ENCODE data around the gene EPHB2.
"Not testable (repeated sequence)": the region's sequence is repeated elsewhere in the genome, so short reads cannot be mapped to it uniquely, and the experiment has no call there.

EPHB2 gene

GRCh38 chr1:22665752-22666151 lies 44.9 kb upstream of the EPHB2 start:
- no CpG with 5 or more reads among the region's 7 CpGs for WGBS, 2 donors (ENCODE audit: extremely low coverage in 2 of 2, insufficient read length in 2 of 2, insufficient replicate concordance in 1 of 2)
- no peak overlapping the region for H3K9ac ChIP-seq (ENCODE audit: low read depth, low read length, poor library complexity)

GRCh38 chr1:22666412-22666811 lies 44.2 kb upstream of the EPHB2 start:
- no peak for DNase-seq (ENCODE audit: low spot score)
- Histone ChIP-seq H3K4me2 (ENCODE audit: insufficient read depth, low read length, poor library complexity, severe bottlenecking) (no peak overlapping the region), H3K4me1 (ENCODE audit: control insufficient read depth in 2 of 2, insufficient read depth in 1 of 2, low read depth in 1 of 2, low read length in 2 of 2) (peaks cover 0 to 6% of the 10 kb centered on the region in 2 donors), H4K91ac (ENCODE audit: low read depth, low read length, poor library complexity) (no peak overlapping the region), H2BK5ac (ENCODE audit: low read length) (no peak overlapping the region), H3K18ac (ENCODE audit: low read length) (no peak overlapping the region), H3K4ac (ENCODE audit: low read length) (no peak overlapping the region), H3K36me3 (replicated peaks in 1 of 2; ENCODE audit: control insufficient read depth in 2 of 2, insufficient read depth in 2 of 2, low read length in 2 of 2) (no peaks in the 10 kb centered on the region), H2AK5ac (ENCODE audit: low read depth, low read length) (no peak overlapping the region), H3K9me3 (replicated peaks in 1 of 2; ENCODE audit: control insufficient read depth in 2 of 2, insufficient read depth in 1 of 2, low read depth in 1 of 2, low read length in 2 of 2) (no peaks in the 10 kb centered on the region), H3K4me3 (ENCODE audit: low read length in 2 of 2) (no peak overlapping the region), H3K27me3 (ENCODE audit: control insufficient read depth in 3 of 3, insufficient read depth in 3 of 3, low read depth in 1 of 3, low read length in 3 of 3) (peaks cover 0 to 29% (median 0%) of the 10 kb centered on the region in 3 experiments), H2BK120ac (ENCODE audit: low read depth, low read length) (no peak overlapping the region), H3K14ac (ENCODE audit: low read length) (no peak overlapping the region), H2BK12ac (ENCODE audit: low read length) (no peak overlapping the region), H3K9ac (ENCODE audit: low read depth, low read length, poor library complexity) (no peak overlapping the region), H2BK15ac (ENCODE audit: low read length) (no peak overlapping the region), H2AFZ (ENCODE audit: low read length) (no peak overlapping the region), H3K27ac (replicated peaks; ENCODE audit: low read length) (no peak overlapping the region), H3K79me1 (ENCODE audit: low read depth, low read length) (no peaks in the 10 kb centered on the region), H3K23ac (ENCODE audit: low read depth, low read length, poor library complexity) (no peak overlapping the region), H4K8ac (ENCODE audit: low read depth, low read length) (no peak overlapping the region)
- WGBS, 2 donors (ENCODE audit: extremely low coverage in 2 of 2, insufficient read length in 2 of 2, insufficient replicate concordance in 1 of 2), result no CpG with 5 or more reads among the region's 2 CpGs

More at GRCh38 chr1:22665752-22666151, 44.9 kb upstream of the EPHB2 start:
- Histone ChIP-seq H3K4me2 (ENCODE audit: insufficient read depth, low read length, poor library complexity, severe bottlenecking) (no peak overlapping the region), H3K4ac (ENCODE audit: low read length) (no peak overlapping the region), H4K91ac (ENCODE audit: low read depth, low read length, poor library complexity) (no peak overlapping the region), H3K14ac (ENCODE audit: low read length) (no peak overlapping the region), H3K27ac (replicated peaks; ENCODE audit: low read length) (no peak overlapping the region), H3K9me3 (replicated peaks in 1 of 2; ENCODE audit: control insufficient read depth in 2 of 2, insufficient read depth in 1 of 2, low read depth in 1 of 2, low read length in 2 of 2) (no peaks in the 10 kb centered on the region), H2BK120ac (ENCODE audit: low read depth, low read length) (no peak overlapping the region), H2AK5ac (ENCODE audit: low read depth, low read length) (no peak overlapping the region), H2BK12ac (ENCODE audit: low read length) (no peak overlapping the region), H3K27me3 (ENCODE audit: control insufficient read depth in 3 of 3, insufficient read depth in 3 of 3, low read depth in 1 of 3, low read length in 3 of 3) (peaks cover 0 to 30% (median 0%) of the 10 kb centered on the region in 3 experiments), H3K4me1 (ENCODE audit: control insufficient read depth in 2 of 2, insufficient read depth in 1 of 2, low read depth in 1 of 2, low read length in 2 of 2) (peaks cover 0 to 6% of the 10 kb centered on the region in 2 donors), H3K79me1 (ENCODE audit: low read depth, low read length) (no peaks in the 10 kb centered on the region), H3K23ac (ENCODE audit: low read depth, low read length, poor library complexity) (no peak overlapping the region), H3K4me3 (ENCODE audit: low read length in 2 of 2) (no peak overlapping the region), H4K8ac (ENCODE audit: low read depth, low read length) (no peak overlapping the region), H3K36me3 (replicated peaks in 1 of 2; ENCODE audit: control insufficient read depth in 2 of 2, insufficient read depth in 2 of 2, low read length in 2 of 2) (no peaks in the 10 kb centered on the region), H2BK15ac (ENCODE audit: low read length) (no peak overlapping the region), H3K18ac (ENCODE audit: low read length) (no peak overlapping the region), H2BK5ac (ENCODE audit: low read length) (no peak overlapping the region), H2AFZ (ENCODE audit: low read length) (peak overlapping the region; percentile 81)
- DNase-seq (ENCODE audit: low spot score), result peak; percentile 47

- Histone ChIP-seq H3K27me3 (ENCODE audit: control insufficient read depth in 3 of 3, insufficient read depth in 3 of 3, low read depth in 1 of 3, low read length in 3 of 3) (peaks cover 0 to 29% (median 0%) of the 10 kb centered on the region in 3 experiments), H3K4me1 (ENCODE audit: control insufficient read depth in 2 of 2, insufficient read depth in 1 of 2, low read depth in 1 of 2, low read length in 2 of 2) (peaks cover 9 to 18% of the 10 kb centered on the region in 2 donors)
- no CpG with 5 or more reads among the region's 2 CpGs for WGBS, 2 donors (ENCODE audit: extremely low coverage in 2 of 2, insufficient read length in 2 of 2, insufficient replicate concordance in 1 of 2)
- not testable (repeated sequence) for H3K79me1 ChIP-seq (ENCODE audit: low read depth, low read length); DNase-seq (ENCODE audit: low spot score); H4K8ac ChIP-seq (ENCODE audit: low read depth, low read length); H3K4me3 ChIP-seq (ENCODE audit: low read length in 2 of 2); H3K9me3 ChIP-seq (replicated peaks in 1 of 2; ENCODE audit: control insufficient read depth in 2 of 2, insufficient read depth in 1 of 2, low read depth in 1 of 2, low read length in 2 of 2); H3K27ac ChIP-seq (replicated peaks; ENCODE audit: low read length); H2AFZ ChIP-seq (ENCODE audit: low read length); H2BK120ac ChIP-seq (ENCODE audit: low read depth, low read length); H2AK5ac ChIP-seq (ENCODE audit: low read depth, low read length); H3K36me3 ChIP-seq (replicated peaks in 1 of 2; ENCODE audit: control insufficient read depth in 2 of 2, insufficient read depth in 2 of 2, low read length in 2 of 2); H4K91ac ChIP-seq (ENCODE audit: low read depth, low read length, poor library complexity); H3K4ac ChIP-seq (ENCODE audit: low read length); H3K9ac ChIP-seq (ENCODE audit: low read depth, low read length, poor library complexity); H3K14ac ChIP-seq (ENCODE audit: low read length); H3K4me2 ChIP-seq (ENCODE audit: insufficient read depth, low read length, poor library complexity, severe bottlenecking); H3K23ac ChIP-seq (ENCODE audit: low read depth, low read length, poor library complexity); H2BK12ac ChIP-seq (ENCODE audit: low read length); H2BK5ac ChIP-seq (ENCODE audit: low read length); H2BK15ac ChIP-seq (ENCODE audit: low read length); H3K18ac ChIP-seq (ENCODE audit: low read length)
Measured at GRCh38 chr1:22668840-22669239, 41.8 kb upstream of the EPHB2 start.

GRCh38 chr1:22670352-22670975 lies 40.2 kb upstream of the EPHB2 start:
- peaks cover 0 to 29% (median 0%) of the 10 kb centered on the region in 3 experiments for H3K27me3 ChIP-seq (ENCODE audit: control insufficient read depth in 3 of 3, insufficient read depth in 3 of 3, low read depth in 1 of 3, low read length in 3 of 3)
- no peak overlapping the region for H3K14ac ChIP-seq (ENCODE audit: low read length)
- H3K4me3 ChIP-seq (ENCODE audit: low read length in 2 of 2), result no peak overlapping the region
- H2BK15ac ChIP-seq (ENCODE audit: low read length), result no peak overlapping the region
- H3K18ac ChIP-seq (ENCODE audit: low read length), result no peak overlapping the region
- H3K4ac ChIP-seq (ENCODE audit: low read length), result no peak overlapping the region
- DNase-seq (ENCODE audit: low spot score), result no peak
- H4K91ac ChIP-seq (ENCODE audit: low read depth, low read length, poor library complexity), result no peak overlapping the region
- no peak overlapping the region for H3K4me2 ChIP-seq (ENCODE audit: insufficient read depth, low read length, poor library complexity, severe bottlenecking)
- H3K9ac ChIP-seq (ENCODE audit: low read depth, low read length, poor library complexity), result no peak overlapping the region
- WGBS, 2 donors (ENCODE audit: extremely low coverage in 2 of 2, insufficient read length in 2 of 2, insufficient replicate concordance in 1 of 2), result no CpG with 5 or more reads among the region's 12 CpGs
- no peaks in the 10 kb centered on the region for H3K9me3 ChIP-seq (replicated peaks in 1 of 2; ENCODE audit: control insufficient read depth in 2 of 2, insufficient read depth in 1 of 2, low read depth in 1 of 2, low read length in 2 of 2)
- peak overlapping the region; percentile 54 for H2AFZ ChIP-seq (ENCODE audit: low read length)
- no peak overlapping the region for H2BK12ac ChIP-seq (ENCODE audit: low read length)
- no peak overlapping the region for H3K27ac ChIP-seq (replicated peaks; ENCODE audit: low read length)
- no peak overlapping the region for H4K8ac ChIP-seq (ENCODE audit: low read depth, low read length)
- H3K79me1 ChIP-seq (ENCODE audit: low read depth, low read length), result no peaks in the 10 kb centered on the region
- H2AK5ac ChIP-seq (ENCODE audit: low read depth, low read length), result no peak overlapping the region
- H2BK5ac ChIP-seq (ENCODE audit: low read length), result no peak overlapping the region
- peaks cover 10 to 23% of the 10 kb centered on the region in 2 donors for H3K4me1 ChIP-seq (ENCODE audit: control insufficient read depth in 2 of 2, insufficient read depth in 1 of 2, low read depth in 1 of 2, low read length in 2 of 2)
- H2BK120ac ChIP-seq (ENCODE audit: low read depth, low read length), result no peak overlapping the region
- H3K36me3 ChIP-seq (replicated peaks in 1 of 2; ENCODE audit: control insufficient read depth in 2 of 2, insufficient read depth in 2 of 2, low read length in 2 of 2), result no peaks in the 10 kb centered on the region
- H3K23ac ChIP-seq (ENCODE audit: low read depth, low read length, poor library complexity), result no peak overlapping the region

All from neuronal stem cell (in vitro differentiated cells).